Mucosa of gallbladder (tissue), 1 donor: ENCODE measurements around the gene JAK1. TPM values are rescaled to one million over a fixed set of nuclear protein-coding genes. Genes with fewer than 3 reads are reported as not detected.
A peak's percentile ranks its signal among the peaks of the same experiment; 100 is the strongest.
"Not testable (repeated sequence)": the region's sequence is repeated elsewhere in the genome, so short reads cannot be mapped to it uniquely, and the experiment has no call there.

ENCODE experiments used
- DNase-seq: peaks from one replicate; pipeline ENCODE4 v3.0.0-alpha.2; 2020; ENCODE audit warnings: low spot score
- total RNA-seq: library from RNA; stranded (reverse); gene quantifications from one replicate; pipeline ENCODE4 v1.2.1, GENCODE V29; 2021
- donor health status: DM: no; HTN: no; CAD: no.

The JAK1 gene
- total RNA-seq, 1 donor from 2014 or later, result 134 TPM

GRCh38 chr1:64839732-64840405 lies 126.5 kb downstream of the JAK1 start:
- DNase-seq, result no peak

- no peak for DNase-seq
Observed at GRCh38 chr1:64839261-64839660, 127.1 kb downstream of the JAK1 start.

- no peak for DNase-seq
Observed at GRCh38 chr1:64838486-64838885, 127.9 kb downstream of the JAK1 start.

- DNase-seq, result no peak
Observed at GRCh38 chr1:64836802-64837201, 129.5 kb downstream of the JAK1 start.

- no peak for DNase-seq
Observed at GRCh38 chr1:64834734-64835133, 131.6 kb downstream of the JAK1 start.

GRCh38 chr1:64830030-64830651 lies 136.2 kb downstream of the JAK1 start:
- no peak for DNase-seq

- no peak for DNase-seq
Observed at GRCh38 chr1:64829411-64830029, 136.8 kb downstream of the JAK1 start.

- DNase-seq, result no peak
Observed at GRCh38 chr1:64828829-64829228, 137.5 kb downstream of the JAK1 start.

- DNase-seq, result no peak
Observed at GRCh38 chr1:64826991-64827390, 139.4 kb downstream of the JAK1 start.

GRCh38 chr1:64823691-64824476 lies 142.5 kb downstream of the JAK1 start:
- peak; percentile 82 for DNase-seq

- no peak for DNase-seq
Observed at GRCh38 chr1:64822621-64823020, 143.7 kb downstream of the JAK1 start.

GRCh38 chr1:64820572-64820971 lies 145.8 kb downstream of the JAK1 start:
- DNase-seq, result not testable (repeated sequence)

GRCh38 chr1:64817364-64817763 lies 149.0 kb downstream of the JAK1 start:
- not testable (repeated sequence) for DNase-seq

GRCh38 chr1:64814427-64814826 lies 151.9 kb downstream of the JAK1 start:
- DNase-seq, result no peak

GRCh38 chr1:64811131-64811530 lies 155.2 kb downstream of the JAK1 start:
- DNase-seq, result no peak

- no peak for DNase-seq
Observed at GRCh38 chr1:64810001-64810400, 156.3 kb downstream of the JAK1 start.

GRCh38 chr1:64809309-64809708 lies 157.0 kb downstream of the JAK1 start:
- DNase-seq, result no peak

GRCh38 chr1:64801851-64802523 lies 164.4 kb downstream of the JAK1 start:
- DNase-seq, result no peak

GRCh38 chr1:64798872-64799271 lies 167.5 kb downstream of the JAK1 start:
- no peak for DNase-seq

- no peak for DNase-seq
Observed at GRCh38 chr1:64790832-64791487, 175.4 kb downstream of the JAK1 start.
